Tongue (tissue), 2 donors: ENCODE results near the gene RAPGEF4. TPM values are rescaled to one million over a fixed set of nuclear protein-coding genes. Genes with fewer than 3 reads are reported as not detected.

Source experiments
- DNase-seq: peaks from one replicate; pipeline ENCODE4 v3.0.0-alpha.2; 2015
- total RNA-seq: library from RNA; depleted of rRNA; stranded (reverse); fragments of >200 nt; gene quantifications from one replicate; pipeline ENCODE4 v1.2.3, GENCODE V29; 2014

The RAPGEF4 gene
- total RNA-seq, 1 donor from 2014 or later = 11.3 TPM

DNA sequence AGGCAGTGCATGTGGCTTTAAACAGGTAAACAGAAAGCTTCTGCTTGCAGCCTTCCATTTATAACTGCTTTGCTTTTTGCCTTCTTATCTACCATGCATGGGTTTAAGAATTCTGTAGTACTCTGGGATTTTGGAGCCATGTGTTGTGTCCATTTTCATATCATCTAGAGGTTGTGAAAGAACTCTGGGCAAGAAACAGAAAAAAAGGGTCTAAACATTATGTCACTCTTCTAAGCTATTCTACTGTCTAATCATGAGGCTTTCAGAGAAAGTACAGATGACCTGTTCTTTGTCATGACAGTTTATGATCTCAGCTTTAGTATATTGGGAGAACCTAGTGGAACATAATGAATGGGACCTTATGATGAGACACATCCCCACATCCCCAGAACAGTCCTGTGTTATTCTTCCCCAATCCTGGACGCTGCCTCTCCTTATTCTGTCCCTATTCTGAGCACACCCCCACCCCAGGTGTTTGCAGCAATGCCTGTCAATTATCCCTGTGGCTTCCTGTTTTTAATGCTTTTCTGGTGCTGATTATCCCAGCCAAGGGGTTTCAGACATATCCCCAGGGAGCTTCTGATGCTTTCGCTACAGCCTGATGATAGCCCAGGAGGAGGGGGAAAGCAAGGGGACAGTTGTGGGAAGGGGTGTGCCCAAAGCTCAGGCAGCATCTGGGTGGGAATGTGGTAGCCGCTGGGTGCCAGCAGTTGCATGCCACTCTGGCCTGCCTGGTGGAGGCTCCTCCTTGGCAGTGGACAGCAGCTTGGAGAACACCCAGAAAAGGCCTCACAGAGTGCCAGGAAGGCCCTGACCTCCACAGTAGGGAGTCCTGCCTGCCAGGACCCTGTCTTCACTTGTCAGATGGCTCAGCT is 170.5 kb downstream of the RAPGEF4 start:
- DNase-seq = no peak

DNA sequence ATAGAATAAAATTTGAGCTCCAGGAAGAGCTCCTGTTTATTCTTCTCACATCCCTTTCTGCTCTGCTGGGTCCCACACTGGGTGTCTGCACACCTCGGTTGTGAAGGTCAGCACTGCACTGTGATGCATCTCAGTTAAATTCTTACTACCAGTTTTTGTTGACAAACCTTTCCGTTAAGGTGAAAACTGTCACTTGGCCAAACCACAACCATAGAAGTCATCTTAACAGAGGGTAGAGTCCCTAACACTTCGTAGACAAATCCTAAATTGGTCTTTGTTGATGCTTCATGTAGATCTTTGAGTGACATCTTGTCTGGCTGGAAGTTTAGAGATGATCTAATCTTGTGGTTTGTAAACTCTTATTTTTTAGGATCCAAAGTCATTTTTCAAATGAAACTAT is 172.6 kb downstream of the RAPGEF4 start:
- DNase-seq = no peak

DNA sequence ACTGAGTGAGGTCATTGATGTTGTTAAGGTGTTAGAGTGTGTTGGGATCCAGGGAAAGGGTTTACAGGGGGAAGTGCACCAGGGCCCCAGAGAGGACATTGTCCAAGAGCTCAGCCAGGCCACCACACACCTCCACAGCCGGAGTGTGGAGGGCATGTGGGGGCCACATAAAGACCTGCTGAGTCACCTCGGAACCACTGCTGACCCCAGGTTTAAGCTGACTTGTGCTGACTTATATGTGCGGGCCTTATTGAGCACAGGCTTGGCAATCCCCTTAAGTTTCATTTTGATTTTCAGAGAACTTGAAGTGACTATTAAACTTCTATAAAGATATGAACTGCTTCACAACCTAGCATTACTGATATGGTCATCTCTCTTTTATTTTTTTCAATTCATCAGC is 173.8 kb downstream of the RAPGEF4 start:
- DNase-seq = no peak

DNA sequence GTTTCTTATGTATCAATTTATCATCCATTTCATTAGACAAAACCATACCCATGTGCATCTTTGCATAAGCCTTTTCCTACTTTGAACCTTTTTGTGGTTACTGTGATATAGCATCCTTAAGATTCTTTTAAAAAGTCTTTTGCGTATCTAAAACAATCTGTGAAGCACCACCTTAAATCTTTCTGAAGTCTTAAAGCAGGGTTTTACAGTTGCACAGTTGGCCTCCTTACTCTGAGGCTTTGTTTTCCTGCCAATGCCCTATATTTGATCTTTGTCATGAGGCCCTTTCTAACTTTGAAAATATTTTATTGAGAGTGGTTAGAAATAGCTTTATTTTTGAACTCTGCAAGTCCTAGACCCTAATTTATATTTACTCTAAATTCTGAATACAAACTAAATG is 176.6 kb downstream of the RAPGEF4 start:
- no peak for DNase-seq

DNA sequence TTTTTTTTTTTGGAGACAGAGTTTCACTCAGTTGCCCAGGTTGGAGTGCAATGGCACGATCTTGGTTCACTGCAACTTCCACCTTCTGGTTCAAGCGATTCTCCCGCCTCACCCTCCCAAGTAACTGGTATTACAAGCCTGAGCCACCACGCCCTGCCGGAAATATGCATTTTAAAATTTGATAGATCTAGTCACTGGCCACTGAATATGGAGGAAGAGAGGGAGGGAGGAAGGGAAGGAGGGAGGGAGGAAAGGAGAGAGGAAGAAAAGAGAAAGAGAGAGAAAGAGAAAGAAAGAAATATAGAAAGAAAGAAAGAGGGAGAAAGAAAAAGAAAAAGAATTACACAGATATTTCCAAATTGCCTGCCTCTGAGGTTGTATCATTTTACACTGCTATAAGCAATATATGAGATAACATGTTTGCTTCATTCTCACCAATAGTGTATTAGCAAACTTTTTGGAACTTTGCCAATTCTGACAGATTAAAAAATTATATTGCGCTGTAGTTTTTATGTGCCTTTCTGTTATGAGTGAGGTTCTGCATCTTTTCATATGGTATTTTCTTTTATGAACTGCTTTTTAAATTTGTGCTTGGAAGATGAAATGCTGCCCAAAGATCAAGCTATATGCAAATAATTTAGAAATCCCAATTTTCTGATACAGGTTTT is 178.8 kb downstream of the RAPGEF4 start:
- no peak for DNase-seq

DNA sequence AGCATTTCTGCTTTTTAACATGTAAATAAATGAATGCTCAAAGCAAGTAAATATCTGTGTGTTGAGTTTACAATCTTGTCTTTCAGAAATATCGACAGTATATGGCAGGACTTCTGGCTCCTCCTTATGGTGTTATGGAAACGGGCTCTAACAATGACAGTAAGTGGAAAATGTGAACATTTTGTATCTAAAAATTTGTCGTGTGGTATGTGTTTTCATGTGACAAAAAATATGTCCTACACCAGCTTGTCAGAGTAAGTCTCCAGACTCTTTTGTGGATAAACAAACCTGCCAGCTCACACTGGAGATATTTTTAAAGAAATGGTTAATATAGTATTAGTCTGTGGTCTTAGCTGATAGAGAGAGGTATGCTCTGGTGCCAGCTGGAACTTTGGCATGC is 182.1 kb downstream of the RAPGEF4 start:
- no peak for DNase-seq

DNA sequence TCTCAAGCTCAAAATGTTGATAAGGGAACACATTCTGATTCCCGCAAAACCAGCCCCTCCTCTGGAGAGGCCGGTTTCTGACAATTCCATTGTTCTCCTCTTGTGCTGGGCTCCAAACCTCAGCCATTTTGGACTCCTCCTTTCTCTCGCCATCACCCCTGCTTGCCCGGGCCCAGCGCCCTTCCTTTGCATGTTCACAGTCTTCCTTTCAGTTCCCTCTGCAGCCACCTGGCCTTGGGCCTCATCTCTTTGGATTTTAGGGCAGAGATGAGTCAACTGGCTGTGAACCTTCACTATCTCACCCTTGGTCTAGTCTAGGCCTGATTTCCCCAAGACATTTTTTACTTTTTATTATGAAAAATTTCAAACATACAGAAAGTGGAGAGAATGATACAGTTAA is 184.1 kb downstream of the RAPGEF4 start:
- no peak for DNase-seq

DNA sequence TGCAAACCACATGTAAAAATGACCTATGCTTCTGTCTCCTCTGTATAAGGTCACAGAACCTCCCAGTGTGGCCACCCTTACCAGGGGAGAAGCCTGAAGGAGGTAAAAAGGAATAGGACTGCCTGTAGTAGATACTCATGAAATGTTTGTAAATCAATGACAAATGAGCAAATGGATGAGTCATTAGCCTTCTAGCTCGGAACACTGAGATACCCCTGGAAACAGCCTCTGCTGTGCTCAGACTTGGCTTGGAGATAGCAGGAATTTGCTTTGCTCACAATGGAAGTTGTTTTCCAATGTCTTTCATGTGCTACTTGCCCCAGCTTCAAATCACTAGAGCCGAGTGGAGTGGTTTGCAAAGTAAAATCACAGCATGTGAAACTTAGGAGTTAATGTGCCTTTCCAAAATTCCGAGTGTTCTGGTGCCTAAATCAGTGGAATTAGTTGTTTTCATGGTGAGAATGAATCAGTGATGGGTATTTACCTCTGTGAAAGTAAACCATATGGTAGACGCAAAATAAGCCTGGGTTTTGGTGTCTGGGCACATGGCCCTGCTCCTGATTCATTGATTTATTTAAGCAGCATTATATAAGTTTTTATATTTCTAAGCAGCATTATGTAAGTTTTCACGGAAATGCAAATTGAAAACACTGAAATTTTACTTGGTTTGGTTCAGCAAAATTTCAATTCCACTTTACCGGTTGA is 186.0 kb downstream of the RAPGEF4 start:
- DNase-seq = peak; percentile 30

DNA sequence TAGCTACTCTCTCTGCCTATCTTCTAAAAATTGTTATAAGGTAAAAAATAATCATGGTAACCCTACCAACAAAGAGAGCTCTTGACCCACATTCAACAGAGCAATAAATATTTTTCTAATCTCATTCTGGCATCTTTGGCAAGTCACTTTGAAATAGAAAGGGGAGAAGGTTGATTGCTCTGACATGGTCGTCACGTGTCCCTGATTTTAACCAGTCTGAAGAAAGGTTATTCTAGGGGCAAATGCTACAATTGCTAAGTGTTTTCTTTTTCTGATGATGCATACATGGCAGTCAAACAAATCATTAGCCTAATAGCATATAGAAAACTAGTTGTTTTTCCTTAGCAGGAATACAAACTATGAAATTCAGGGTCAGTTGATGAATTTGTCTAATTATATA is 186.7 kb downstream of the RAPGEF4 start:
- no peak for DNase-seq

DNA sequence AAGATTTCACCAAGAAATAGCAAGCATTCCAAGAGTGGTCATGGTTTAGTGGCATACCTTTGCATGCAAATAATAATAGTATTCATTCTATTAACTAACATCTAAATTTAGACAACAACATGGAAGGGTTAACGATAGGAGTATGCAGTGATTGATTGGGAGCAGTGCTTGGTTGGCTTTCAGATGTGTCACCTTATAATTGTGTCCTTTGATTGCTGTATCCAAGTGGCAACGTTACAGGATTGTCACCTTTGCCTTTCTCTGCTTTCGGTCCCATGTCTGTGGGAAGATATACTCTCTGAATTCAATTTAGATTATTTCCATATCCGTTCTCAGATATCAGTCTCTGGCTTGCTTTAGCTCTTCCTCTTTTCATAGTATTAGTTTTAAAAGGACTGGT is 187.2 kb downstream of the RAPGEF4 start:
- no peak for DNase-seq

DNA sequence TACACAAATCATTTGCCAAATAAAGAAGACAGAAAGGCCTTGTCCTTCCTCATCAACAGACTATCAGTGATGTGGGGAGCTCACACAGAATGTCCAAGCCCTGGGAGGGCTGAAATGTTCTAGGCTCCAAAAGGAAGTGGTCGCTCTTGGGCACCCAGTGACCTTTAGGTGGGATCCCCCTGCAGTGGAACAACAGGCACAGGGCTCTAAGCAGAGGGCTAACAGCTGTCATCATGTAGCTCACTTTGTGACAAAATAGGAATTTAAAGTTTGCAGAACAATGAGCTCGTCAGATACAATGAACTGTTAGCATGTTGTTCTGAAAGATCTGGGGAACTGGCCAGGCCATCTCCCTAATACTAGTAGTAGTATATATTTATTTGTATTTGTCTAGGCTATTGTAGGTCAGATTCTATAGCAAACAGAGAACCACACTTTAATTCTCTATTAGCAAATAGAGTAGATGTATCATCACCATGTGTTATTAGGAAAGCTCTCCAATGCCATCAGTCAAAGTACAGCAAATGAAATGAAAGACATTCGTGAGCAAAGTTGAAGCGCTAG is 188.5 kb downstream of the RAPGEF4 start:
- DNase-seq = no peak

DNA sequence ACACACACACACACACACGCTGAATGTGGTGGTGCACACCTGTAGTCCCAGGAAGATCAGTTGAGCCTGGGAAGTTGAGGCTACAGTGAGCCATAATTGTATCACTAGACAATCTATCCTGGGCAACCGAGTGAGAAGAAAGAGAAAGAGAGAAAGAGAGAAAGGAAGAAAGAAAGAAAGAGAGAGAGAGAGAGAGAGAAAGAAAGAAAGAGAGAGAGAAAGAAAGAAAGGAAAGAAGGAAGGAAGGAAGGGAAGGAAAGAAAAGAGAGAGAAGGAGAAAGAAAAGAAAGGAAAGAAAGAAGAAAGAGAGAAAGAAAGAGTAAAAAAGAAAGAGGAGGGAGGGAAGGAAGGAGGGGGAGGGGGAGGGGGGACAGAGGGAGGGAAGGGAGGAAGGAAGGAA is 190.0 kb downstream of the RAPGEF4 start:
- no peak for DNase-seq

DNA sequence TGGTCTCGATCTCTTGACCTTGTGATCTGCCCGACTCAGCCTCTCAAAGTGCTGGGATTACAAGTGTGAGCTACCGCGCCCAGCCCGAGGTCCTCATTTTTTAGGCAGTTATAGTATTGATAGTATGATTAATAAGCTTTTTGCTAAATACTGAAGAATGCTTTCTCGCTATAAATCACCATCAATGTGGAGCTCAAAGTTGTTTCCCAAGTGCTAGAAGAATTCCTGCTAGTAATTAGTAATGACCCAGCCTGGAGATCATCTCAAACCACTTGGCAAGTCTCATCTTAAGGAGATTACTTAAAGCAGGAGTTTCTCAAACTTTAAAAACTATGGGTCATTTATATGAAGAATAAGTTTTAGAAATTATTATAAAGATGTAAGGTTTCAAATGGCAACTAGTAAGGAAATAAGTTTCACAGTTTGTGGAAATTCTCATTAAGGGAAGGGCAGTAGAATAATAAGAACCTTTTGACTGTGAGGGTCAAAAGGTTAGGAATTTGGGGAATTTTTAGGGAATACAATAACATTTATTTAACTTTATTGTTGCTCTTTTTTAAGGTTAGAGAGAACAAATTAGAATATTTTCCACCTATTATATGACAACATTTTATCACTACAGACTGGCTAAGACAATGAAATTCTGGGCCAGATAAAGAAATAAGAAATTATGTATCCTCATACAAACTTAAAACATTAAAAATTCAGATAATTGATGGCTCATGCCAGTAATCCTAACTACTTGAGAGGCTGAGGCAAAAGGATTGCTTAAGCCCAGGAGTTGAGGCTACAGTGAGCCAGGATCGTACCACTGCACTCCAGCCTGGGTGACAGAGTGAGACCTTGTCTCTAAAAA is 191.4 kb downstream of the RAPGEF4 start:
- no peak for DNase-seq

DNA sequence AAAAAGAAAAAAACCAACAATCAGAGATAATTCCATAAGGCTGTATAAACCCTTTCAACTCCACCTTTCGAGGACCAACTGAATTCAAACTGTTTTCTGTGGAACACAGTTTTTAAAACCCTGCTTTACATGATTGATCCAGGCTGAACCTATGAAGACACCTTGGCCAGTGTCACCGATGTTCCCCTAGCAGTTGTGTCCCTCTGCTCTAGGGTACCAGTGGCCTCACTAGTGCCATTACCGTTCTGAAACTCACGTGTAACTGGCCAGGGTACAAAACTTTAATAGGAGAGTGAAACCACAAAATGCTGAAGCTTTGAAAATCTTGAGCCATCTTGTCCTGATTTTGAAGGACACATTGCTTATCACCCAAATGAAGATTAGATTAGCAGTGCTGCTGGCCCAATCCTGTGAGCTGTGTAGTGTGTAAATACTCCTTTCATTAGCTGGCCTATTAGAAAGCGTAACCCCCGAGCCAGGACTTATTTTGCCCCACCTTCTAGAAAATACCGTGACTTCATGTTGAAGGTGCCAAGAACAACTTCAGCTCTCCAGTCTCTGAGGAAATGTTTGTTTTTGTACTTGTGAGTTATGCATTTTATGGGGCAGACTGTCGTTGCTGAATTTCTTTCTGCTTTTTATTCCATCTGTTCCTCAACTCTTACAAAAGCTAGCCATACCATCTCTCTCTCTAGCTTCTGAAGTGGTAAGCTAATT is 192.2 kb downstream of the RAPGEF4 start:
- DNase-seq = peak; percentile 62

DNA sequence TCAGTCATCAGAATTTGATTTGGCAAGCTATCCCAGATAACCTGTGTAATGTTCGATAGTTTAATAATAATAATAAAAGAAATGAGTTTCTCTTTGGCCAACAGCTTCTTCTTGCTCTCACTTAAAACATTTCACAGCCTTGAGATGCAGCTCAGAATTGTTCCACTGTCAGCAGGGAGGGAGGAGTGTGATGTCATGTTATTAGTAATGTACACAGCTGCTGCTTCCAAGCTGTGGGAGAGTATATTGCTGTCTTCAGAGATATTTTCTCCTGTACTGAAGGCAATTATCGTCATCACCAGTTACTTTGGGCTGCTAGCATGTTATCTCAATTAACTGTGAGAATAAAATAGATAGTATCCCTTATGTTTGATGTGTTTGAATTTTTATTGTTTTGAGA is 193.1 kb downstream of the RAPGEF4 start:
- DNase-seq = peak; percentile 82

DNA sequence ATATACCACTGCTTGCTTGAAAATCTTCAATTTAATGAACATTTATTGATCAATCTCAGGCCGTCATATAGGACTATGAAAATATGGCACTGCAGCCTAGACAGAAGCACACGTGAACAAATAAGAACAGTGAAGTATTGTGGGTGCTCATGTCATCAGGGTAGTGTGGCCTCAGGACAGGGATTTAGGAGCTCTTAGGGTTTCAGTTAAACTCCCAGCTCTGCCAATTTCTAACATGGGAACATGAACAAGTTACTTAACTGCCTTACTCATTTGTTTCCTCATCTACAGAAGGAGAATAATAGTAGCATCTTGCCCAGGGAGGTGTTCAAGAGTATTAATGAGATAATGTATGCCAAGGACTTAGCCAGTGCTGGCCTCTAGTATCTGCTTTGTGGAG is 194.0 kb downstream of the RAPGEF4 start:
- no peak for DNase-seq

DNA sequence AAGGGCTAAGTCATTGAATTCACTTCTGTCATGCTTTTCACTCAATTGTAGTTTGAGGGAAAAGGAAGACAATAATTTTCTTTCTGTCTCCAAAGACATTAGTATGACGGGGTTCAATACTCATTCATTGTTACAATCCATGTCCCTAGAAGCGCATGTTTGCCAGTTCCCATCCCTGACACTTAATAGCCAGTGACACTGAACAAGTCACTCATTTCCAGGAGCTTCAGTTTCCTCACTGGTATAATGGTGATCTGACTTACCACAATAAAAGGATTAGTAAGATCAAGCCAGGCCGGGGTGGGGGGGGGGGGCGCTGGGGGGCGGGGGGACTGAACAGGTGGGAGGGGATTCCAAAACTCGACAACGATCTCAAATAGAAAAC is 195.2 kb downstream of the RAPGEF4 start:
- no peak for DNase-seq

DNA sequence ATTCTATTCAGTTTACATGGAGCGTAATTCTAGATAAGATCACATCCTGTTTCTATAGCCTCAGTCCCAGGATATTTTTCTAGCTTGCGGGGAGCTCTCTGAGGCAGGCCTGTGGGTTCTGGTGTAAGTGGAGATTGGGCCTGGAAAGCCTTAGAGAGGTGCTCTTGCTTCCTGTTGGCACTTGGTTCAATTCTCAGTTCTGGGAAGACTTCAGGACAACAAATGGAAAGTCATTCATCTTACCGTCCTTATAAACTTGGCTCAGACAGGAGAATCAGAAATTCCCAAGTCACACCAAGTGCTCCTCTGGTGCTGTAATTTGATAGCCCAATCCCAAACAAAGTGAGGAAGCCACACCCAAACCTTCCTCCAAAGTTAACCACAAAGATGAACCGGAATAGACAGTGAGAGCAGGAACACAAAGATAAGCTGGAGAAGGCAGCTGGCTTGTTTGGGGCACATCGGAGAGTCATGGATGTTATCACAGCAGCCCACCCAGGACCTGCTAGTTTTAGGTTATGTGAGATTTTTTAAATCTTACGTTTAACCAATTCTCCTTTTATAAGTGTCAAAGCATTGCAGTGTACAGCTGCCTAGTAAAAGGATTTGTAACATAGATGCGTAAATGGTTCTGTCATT is 195.7 kb downstream of the RAPGEF4 start:
- peak; percentile 70 for DNase-seq

DNA sequence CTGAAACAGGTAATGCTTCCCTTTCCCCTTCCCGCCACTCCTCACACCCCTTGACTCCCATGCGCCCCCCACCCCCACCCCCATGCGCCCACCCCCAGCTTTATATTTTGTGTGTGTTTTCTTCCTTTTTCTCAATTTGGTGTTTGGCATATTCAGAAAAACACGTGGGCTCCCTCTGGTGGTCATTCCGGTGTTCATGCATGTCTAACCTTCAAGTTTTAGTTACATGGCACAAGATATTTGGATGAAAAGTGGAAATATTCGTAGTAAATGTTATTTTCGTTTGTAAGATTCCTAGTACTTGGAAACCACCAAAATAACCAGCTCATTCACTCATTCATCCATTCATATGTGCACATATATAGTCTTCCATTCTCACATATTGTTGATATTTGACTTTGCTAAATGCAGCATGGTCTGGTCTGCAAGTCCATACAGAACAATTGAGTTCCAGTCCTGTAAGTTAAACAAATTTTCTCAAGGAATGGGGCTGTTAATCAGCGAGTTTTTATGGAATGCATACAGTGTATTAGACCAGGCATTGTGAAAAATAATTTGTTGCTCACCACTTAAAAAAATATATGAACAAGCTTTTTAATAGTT is 196.4 kb downstream of the RAPGEF4 start:
- DNase-seq = peak; percentile 92
